Stimulated activated CD4-positive, alpha-beta T cell treated with anti-CD3 and anti-CD28 coated beads, Interleukin-1b, Interleukin-23, amount 100 ng/mL, for 4 hours (primary cell): Measurements from ENCODE around the gene SYT14.
"Not testable (repeated sequence)": the region's sequence is repeated elsewhere in the genome, so short reads cannot be mapped to it uniquely, and the experiment has no call there.

ENCODE experiments used
- DNase-seq, 2 donors: peaks; one replicate each; pipeline ENCODE4 v3.0.0-alpha.2; 2020; ENCODE audit warnings: low read depth in 2 of 2

SYT14 gene

GRCh38 chr1:209937996-209938959, at the start of gene SYT14:
SYT14 (plus strand) TSS chr1:209938217; CDS start chr1:209938265, 48 bp downstream.
- DNase-seq: no peak

DNA sequence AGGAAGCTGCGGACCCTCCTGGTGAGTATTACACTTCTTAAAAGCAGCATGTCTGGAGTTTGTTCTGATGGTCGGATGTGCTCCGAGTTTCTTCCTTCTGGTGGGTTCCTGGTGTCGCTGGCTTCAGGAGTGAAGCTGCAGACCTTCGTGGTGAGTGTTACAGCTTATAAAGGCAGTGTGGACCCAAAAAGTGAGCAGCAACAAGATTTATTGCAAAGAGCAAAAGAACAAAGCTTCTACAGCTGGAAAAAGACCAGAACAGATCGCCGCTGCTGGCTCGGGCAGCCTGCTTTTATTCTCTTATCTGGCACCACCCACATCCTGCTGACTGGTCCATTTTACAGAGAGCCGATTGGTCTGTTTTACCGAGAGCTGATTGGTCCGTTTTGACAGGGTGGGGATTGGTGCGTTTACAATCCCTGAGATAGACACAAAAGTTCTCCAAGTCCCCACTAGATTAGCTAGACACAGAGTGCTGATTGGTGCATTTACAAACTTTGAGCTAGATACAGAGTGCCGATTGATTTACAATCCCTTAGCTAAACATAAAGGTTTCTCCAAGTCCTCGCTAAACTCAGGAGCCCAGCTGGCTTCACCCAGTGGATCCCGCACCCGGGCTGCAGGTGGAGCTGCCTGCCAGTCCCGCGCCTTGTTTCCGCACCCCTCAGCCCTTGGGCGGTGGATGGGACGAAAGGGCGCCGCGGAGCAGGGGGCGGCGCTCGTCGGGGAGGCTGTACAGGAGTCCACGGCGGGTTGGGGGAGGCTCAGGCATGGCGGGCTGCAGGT, 49.5 kb upstream of the SYT14 start:
- not testable (repeated sequence) for DNase-seq

GRCh38 chr1:209889077-209889418, 49.0 kb upstream of the SYT14 start:
- DNase-seq: no peak

DNA sequence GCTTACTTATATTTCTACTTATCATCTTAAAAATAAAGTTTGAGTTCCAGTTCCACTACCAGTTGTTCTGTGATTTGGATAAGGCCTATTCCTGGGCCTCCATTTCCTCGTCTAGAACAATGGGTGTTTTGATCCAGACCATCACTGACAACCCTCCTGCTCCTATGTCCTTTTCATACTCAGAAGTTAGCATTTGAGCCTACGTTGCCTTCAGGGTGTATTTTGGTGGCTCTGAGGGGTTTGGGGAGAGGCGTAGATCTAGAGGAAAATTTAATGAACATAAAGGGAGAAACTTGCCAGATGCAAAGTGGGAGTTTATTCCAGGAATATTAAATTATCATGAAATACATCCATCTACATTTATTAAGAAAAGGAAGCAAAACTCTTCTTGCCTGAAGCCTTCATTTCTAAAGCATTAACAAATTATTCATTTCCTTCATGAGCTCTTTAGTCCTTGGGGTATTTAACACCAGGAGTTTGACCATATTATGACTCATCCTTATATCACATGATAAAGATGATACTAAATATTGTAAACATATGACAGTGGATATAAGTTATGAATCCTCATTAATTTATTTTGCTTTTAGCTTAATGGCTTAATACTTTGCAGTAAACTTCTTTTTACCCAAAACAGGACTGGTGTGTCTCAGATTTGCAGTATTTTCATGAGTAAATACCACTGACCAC, 47.2 kb upstream of the SYT14 start:
- no peak for DNase-seq

- DNase-seq: no peak
These were observed 44.3 kb upstream of the SYT14 start for GRCh38 chr1:209893751-209894150.

DNA sequence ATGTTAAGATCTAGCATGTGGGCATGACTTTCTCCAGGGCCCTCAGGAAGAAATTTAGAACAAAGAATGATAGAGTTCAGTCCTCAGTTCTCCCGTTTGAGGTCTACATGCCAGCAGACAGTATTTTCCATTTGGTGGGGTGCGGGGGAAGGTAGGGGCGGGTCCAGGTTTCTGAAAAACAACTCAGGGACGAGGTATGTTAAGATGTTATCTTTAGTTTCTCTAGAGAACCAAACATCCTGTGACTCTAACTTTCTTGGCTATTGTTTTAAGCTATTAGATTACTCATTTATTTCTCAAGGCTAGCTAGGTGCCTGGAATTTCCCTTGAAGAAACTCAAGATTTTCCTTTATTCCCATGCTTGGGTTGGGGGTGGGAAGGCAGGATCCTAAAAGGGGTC, 42.3 kb upstream of the SYT14 start:
- no peak for DNase-seq

GRCh38 chr1:209896346-209896745, 41.7 kb upstream of the SYT14 start:
- no peak for DNase-seq

- DNase-seq: not testable (repeated sequence)
These were observed 39.7 kb upstream of the SYT14 start for GRCh38 chr1:209898271-209898670.

GRCh38 chr1:209898851-209899250, 39.2 kb upstream of the SYT14 start:
- DNase-seq: not testable (repeated sequence)

- no peak for DNase-seq
These were observed 38.1 kb upstream of the SYT14 start for GRCh38 chr1:209899948-209900347.

GRCh38 chr1:209900734-209901133, 37.3 kb upstream of the SYT14 start:
- DNase-seq: no peak

GRCh38 chr1:209901211-209901610, 36.8 kb upstream of the SYT14 start:
- DNase-seq: no peak

- DNase-seq: not testable (repeated sequence)
These were observed 33.2 kb upstream of the SYT14 start for GRCh38 chr1:209904774-209905173.

- no peak for DNase-seq
These were observed 26.3 kb upstream of the SYT14 start for GRCh38 chr1:209911746-209912145.

DNA sequence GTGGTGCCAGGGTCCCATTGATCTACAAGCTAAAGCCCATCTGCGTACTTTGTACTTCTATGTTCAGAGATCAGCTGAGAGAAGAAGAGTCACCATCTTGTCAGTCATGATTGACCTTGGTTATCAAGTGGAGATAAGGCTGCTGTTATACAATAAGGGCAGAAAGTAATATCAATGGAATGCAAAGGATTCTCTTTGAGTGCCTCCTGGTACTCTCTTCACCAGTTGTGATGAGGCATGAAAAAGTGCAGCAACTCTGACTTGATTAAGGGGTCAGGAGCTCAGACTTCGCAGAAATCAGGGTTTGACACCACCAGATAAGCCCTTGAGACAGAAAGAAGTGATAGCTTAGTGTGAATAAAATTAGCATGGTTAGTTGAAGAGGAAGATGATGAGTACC, 25.7 kb upstream of the SYT14 start:
- no peak for DNase-seq

DNA sequence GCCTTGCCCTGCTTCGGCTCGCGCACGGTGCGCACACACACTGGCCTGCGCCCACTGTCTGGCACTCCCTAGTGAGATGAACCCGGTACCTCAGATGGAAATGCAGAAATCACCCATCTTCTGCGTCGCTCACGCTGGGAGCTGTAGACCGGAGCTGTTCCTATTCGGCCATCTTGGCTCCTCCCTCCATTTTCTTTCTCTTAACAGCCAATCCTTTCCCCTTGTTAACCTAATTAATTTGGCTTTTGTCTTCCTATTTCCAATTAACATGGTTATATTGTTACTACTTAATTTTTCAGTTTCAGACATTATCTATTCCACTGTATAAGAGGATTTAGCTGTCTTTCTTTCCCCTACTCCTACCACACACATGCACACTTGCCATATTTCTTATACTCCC, 18.4 kb upstream of the SYT14 start:
- DNase-seq: not testable (repeated sequence)

DNA sequence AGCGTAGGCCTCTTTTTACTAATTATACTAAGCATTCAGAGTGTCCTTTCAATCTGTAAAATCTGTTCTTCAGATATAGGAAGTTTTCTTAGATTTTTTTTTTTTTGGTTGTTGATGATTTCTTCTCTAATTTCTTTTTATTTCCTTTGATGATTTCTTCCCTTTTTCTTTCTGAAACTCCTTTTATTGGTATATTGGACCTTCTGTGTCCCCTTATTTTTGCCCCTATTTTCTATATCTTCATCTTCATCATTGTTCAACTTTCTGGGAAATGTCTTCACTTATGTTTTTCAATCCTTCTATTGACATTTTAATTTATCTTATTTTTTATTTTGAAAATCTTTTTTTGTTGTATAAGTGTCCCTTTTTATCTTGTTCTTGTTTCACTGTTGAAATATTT, 17.2 kb upstream of the SYT14 start:
- no peak for DNase-seq

DNA sequence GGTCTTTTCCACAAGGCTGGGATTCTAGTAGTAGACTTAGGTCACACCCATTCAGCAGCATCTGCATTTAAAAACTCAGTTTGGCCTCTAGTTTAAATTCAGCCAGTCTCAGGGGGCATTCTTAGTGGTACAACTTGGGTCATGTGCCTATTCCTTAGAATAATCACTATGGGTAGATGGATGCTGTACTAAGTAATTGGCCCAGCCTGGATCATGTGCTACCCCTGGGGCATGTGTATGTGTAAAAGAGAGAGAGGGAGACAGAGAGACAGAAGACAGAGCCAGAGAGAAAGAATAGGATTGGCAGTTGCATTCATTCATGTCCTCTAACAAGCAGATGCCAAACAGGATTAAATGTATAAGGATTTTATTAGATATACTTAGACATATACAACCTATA, 13.6 kb upstream of the SYT14 start:
- DNase-seq: no peak

- no peak for DNase-seq
These were observed 12.0 kb upstream of the SYT14 start for GRCh38 chr1:209926045-209926444.

DNA sequence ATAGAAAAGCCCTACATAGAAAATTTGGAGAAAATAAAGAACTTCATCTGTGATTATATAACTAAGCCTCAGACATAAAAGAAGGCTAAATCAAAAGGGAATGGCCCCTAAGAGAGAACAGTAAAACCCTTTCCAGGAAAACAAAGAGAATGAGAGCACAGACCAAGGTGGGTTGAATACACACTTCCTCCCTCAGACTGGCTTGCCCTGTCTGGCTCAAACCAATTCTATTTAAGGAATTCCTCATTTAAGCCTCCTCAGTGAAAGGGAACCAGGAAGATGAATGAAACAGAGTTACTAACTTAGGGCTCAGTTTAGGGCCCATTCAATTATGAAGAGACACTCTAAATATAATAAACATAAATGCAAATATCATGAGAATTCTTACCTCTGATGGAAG, 10.6 kb upstream of the SYT14 start:
- no peak for DNase-seq

- DNase-seq: no peak
These were observed 8.3 kb upstream of the SYT14 start for GRCh38 chr1:209929751-209930150.

- DNase-seq: no peak
These were observed 6.9 kb upstream of the SYT14 start for GRCh38 chr1:209931141-209931540.
